Anterior cingulate cortex (tissue), 58 donors: ENCODE measurements around the gene BNIP5.
"Not testable (repeated sequence)": the region's sequence is repeated elsewhere in the genome, so short reads cannot be mapped to it uniquely, and the experiment has no call there.

Experiments
- DNase-seq, 58 donors: peaks; one replicate each; lab custom pipeline; 2025; lab: John Stamatoyannopoulos, UW

The BNIP5 gene

GRCh38 chr6:36367743-36368142, 31.1 kb upstream of the BNIP5 start:
- DNase-seq = no peak

GRCh38 chr6:36364669-36365479, 28.2 kb upstream of the BNIP5 start:
- no peak for DNase-seq

- not testable (repeated sequence) for DNase-seq
Measured at GRCh38 chr6:36364061-36364635, 27.5 kb upstream of the BNIP5 start.

GRCh38 chr6:36363371-36363752, 26.7 kb upstream of the BNIP5 start:
- not testable (repeated sequence) for DNase-seq

GRCh38 chr6:36362551-36363370, 26.1 kb upstream of the BNIP5 start:
- no peak for DNase-seq

- no peak for DNase-seq
Measured at GRCh38 chr6:36361071-36361470, 24.4 kb upstream of the BNIP5 start.

GRCh38 chr6:36360241-36361054, 23.8 kb upstream of the BNIP5 start:
- peak in 57 of 58 donors; percentile 8 to 82 (median 64) for DNase-seq

- DNase-seq = peak in 29 of 58 donors; percentile 5 to 81 (median 46)
Measured at GRCh38 chr6:36358226-36358915, 21.7 kb upstream of the BNIP5 start.

- DNase-seq = no peak
Measured at GRCh38 chr6:36357872-36358225, 21.2 kb upstream of the BNIP5 start.

GRCh38 chr6:36355819-36356218, 19.1 kb upstream of the BNIP5 start:
- DNase-seq = no peak

GRCh38 chr6:36353411-36353915, 16.8 kb upstream of the BNIP5 start:
- no peak for DNase-seq

GRCh38 chr6:36352477-36353157, 15.9 kb upstream of the BNIP5 start:
- no peak for DNase-seq

- no peak for DNase-seq
Measured at GRCh38 chr6:36350681-36351571, 14.2 kb upstream of the BNIP5 start.

GRCh38 chr6:36350082-36350481, 13.4 kb upstream of the BNIP5 start:
- DNase-seq = no peak

- peak in 6 of 58 donors; percentile 9 to 37 (median 14) for DNase-seq
Measured at GRCh38 chr6:36349240-36349639, 12.6 kb upstream of the BNIP5 start.

GRCh38 chr6:36347621-36348020, 10.9 kb upstream of the BNIP5 start:
- no peak for DNase-seq

- no peak for DNase-seq
Measured at GRCh38 chr6:36346486-36347273, 10.0 kb upstream of the BNIP5 start.
